SK-N-SH (cell line): ENCODE measurements around the gene SULT1C2. TPM values are rescaled to one million over a fixed set of nuclear protein-coding genes. Genes with fewer than 3 reads are reported as not detected.

Experiments
- CTCF ChIA-PET: fragments of 300-600, 350-600 bp; formaldehyde crosslinking; extraction: SDS; loops from one replicate; lab custom pipeline; 2021; lab: Yijun Ruan, JAX
- POLR2A ChIA-PET: fragments of 350-600 bp; sonication (Branson Sonifier 250); formaldehyde crosslinking; extraction: SDS; loops from one replicate; lab custom pipeline; 2020; ENCODE audit warnings: antibody characterized with exemption, inconsistent platforms; lab: Yijun Ruan, JAX
- DNase-seq: peaks from one replicate; pipeline ENCODE4 v3.0.0; 2012
- H2AFZ ChIP-seq: fragments of 200-600 bp; sonication (generic); 2 replicates; pipeline ENCODE4 v1.8.1; 2016; ENCODE audit warnings: antibody characterized with exemption, mild to moderate bottlenecking, low read depth
- H3F3A ChIP-seq: fragments of 200-600 bp; sonication (generic); replicated peaks from 2 replicates; pipeline ENCODE3; 2016; ENCODE audit warnings: antibody characterized with exemption, mild to moderate bottlenecking; ENCODE audit not compliant: insufficient read depth
- H3K27ac ChIP-seq, 2 experiments: fragments of 200-500 bp in 1 of 2; fragments of 200-600 bp in 1 of 2; sonication (Bioruptor generic) in 1 of 2; sonication (generic), shearing (Covaris generic) in 1 of 2; 2 replicates each; pipeline versions ENCODE4 v1.5.1 to v1.6.1; 2014 to 2016; ENCODE audit warnings: low read depth in 2 of 2, inconsistent platforms in 1 of 2, low read length in 1 of 2, mild to moderate bottlenecking in 1 of 2, mixed read lengths in 1 of 2
- H3K27me3 ChIP-seq: fragments of 200-600 bp; sonication (generic), shearing (Covaris generic); 2 replicates; pipeline ENCODE4 v1.6.1; 2016; ENCODE audit warnings: mixed run types; ENCODE audit not compliant: insufficient read depth
- H3K36me3 ChIP-seq, 2 experiments: fragments of 200-500 bp in 1 of 2; fragments of 200-600 bp in 1 of 2; sonication (Bioruptor generic) in 1 of 2; sonication (generic) in 1 of 2; replicated peaks in 1 of 2; 2 replicates each; pipeline versions ENCODE3 to v1.5.1; 2014 to 2016; ENCODE audit warnings: low read length in 1 of 2, mild to moderate bottlenecking in 1 of 2; ENCODE audit not compliant: insufficient read depth in 2 of 2, control insufficient read depth in 1 of 2
- H3K4me1 ChIP-seq, 2 experiments: fragments of 200-500 bp in 1 of 2; fragments of 200-600 bp in 1 of 2; sonication (Bioruptor generic) in 1 of 2; sonication (generic), shearing (Covaris generic) in 1 of 2; 2 replicates each; pipeline versions ENCODE4 v1.5.1 to v1.6.1; 2014 to 2016; ENCODE audit warnings: low read depth in 1 of 2, low read length in 1 of 2, mixed run types in 1 of 2; ENCODE audit not compliant: insufficient read depth in 2 of 2, control insufficient read depth in 1 of 2
- H3K4me2 ChIP-seq: fragments of 200-600 bp; sonication (generic), shearing (Covaris generic); 2 replicates; pipeline ENCODE4 v1.6.1; 2017; ENCODE audit warnings: mixed run types
- H3K4me3 ChIP-seq, 2 experiments: fragments of 200-500 bp in 1 of 2; fragments of 200-600 bp in 1 of 2; sonication (Bioruptor generic) in 1 of 2; sonication (generic), shearing (Covaris generic) in 1 of 2; 2 replicates each; pipeline versions ENCODE4 v1.5.1 to v1.8.1; 2014 to 2016; ENCODE audit warnings: low read depth in 2 of 2, inconsistent platforms in 1 of 2, low read length in 1 of 2, mild to moderate bottlenecking in 1 of 2, mixed read lengths in 1 of 2, moderate library complexity in 1 of 2
- H3K79me2 ChIP-seq: fragments of 200-600 bp; sonication (generic); 2 replicates; pipeline ENCODE4 v1.8.1; 2017; ENCODE audit warnings: mild to moderate bottlenecking; ENCODE audit not compliant: insufficient read depth
- H3K9ac ChIP-seq: fragments of 200-600 bp; sonication (generic); 2 replicates; pipeline ENCODE4 v1.6.1; 2017; ENCODE audit warnings: mixed run types
- H3K9me2 ChIP-seq: fragments of 200-600 bp; sonication (generic); 2 replicates; pipeline ENCODE4 v1.6.1; 2017; ENCODE audit warnings: mixed run types
- H3K9me3 ChIP-seq: fragments of 200-600 bp; sonication (generic); 2 replicates; pipeline ENCODE4 v1.6.1; 2017; ENCODE audit warnings: mixed run types, mild to moderate bottlenecking, moderate library complexity
- H4K20me1 ChIP-seq: fragments of 200-600 bp; sonication (generic); 2 replicates; pipeline ENCODE4 v1.6.1; 2017; ENCODE audit warnings: mild to moderate bottlenecking, mixed run types; ENCODE audit not compliant: insufficient read depth
- CHD2 ChIP-seq: fragments of 150-350 bp; IDR thresholded peaks from 2 replicates; pipeline ENCODE4 v1.6.1; 2018; ENCODE audit warnings: low read length; ENCODE audit not compliant: partially characterized antibody
- CTCF ChIP-seq: fragments of 200-600 bp; sonication (generic); IDR thresholded peaks from 2 replicates; pipeline ENCODE4 v1.6.1; 2017; ENCODE audit warnings: antibody characterized with exemption, mild to moderate bottlenecking, moderate library complexity
- ELF1 ChIP-seq: IDR thresholded peaks from 2 replicates; pipeline ENCODE4 v1.4.0; 2012
- EZH2phosphoT487 ChIP-seq: fragments of 200-600 bp; sonication (generic); IDR thresholded peaks from 2 replicates; pipeline ENCODE4 v1.6.1; 2017; ENCODE audit warnings: low read depth, mixed run types, mild to moderate bottlenecking, antibody characterized with exemption, moderate library complexity, borderline replicate concordance
- FOSL2 ChIP-seq: IDR thresholded peaks from 2 replicates; pipeline ENCODE4 v1.4.0; 2012; ENCODE audit warnings: low read depth, mild to moderate bottlenecking, moderate library complexity, borderline replicate concordance
- FOXJ3 ChIP-seq: sonication (generic); formaldehyde crosslinking; IDR thresholded peaks from 2 replicates; pipeline ENCODE4 v1.5.1; 2020; ENCODE audit warnings: mild to moderate bottlenecking, missing genetic modification reagents
- GABPA ChIP-seq: IDR thresholded peaks from 2 replicates; pipeline ENCODE4 v1.4.0; 2012; ENCODE audit warnings: low read depth, mild to moderate bottlenecking
- GATA2 ChIP-seq: sonication (generic); formaldehyde crosslinking; IDR thresholded peaks from 2 replicates; pipeline ENCODE4 v1.5.0; 2020; ENCODE audit warnings: mild to moderate bottlenecking, missing genetic modification reagents
- IRF3 ChIP-seq: fragments of 150-350 bp; IDR thresholded peaks from 2 replicates; pipeline ENCODE4 v1.6.1; 2016; ENCODE audit warnings: mild to moderate bottlenecking, low read depth, low read length
- JUND ChIP-seq: IDR thresholded peaks from 2 replicates; pipeline ENCODE4 v1.4.0; 2012
- MEF2A ChIP-seq: IDR thresholded peaks from 2 replicates; pipeline ENCODE4 v1.4.0; 2012; ENCODE audit warnings: low read depth, borderline replicate concordance
- NFIC ChIP-seq: IDR thresholded peaks from 2 replicates; pipeline ENCODE4 v1.4.0; 2012; ENCODE audit warnings: borderline replicate concordance
- PBX3 ChIP-seq: IDR thresholded peaks from 2 replicates; pipeline ENCODE4; 2012
- POLR2AphosphoS5 ChIP-seq: IDR thresholded peaks from 2 replicates; pipeline ENCODE4 v1.6.1; 2012; ENCODE audit warnings: low read depth, low read length
- RAD21 ChIP-seq: IDR thresholded peaks from 2 replicates; pipeline ENCODE4 v1.6.1; 2012; ENCODE audit warnings: mild to moderate bottlenecking, low read length
- RCOR1 ChIP-seq: fragments of 150-350 bp; IDR thresholded peaks from 2 replicates; pipeline ENCODE4 v1.6.1; 2017; ENCODE audit warnings: antibody characterized with exemption, low read length
- RFX5 ChIP-seq: IDR thresholded peaks from 2 replicates; pipeline ENCODE4 v1.6.1; 2012; ENCODE audit warnings: mild to moderate bottlenecking, improper control_type of control experiment, low read length
- SIN3A ChIP-seq: IDR thresholded peaks from 2 replicates; pipeline ENCODE4 v1.6.1; 2012; ENCODE audit warnings: low read depth, mild to moderate bottlenecking, low read length, moderate library complexity, borderline replicate concordance
- SMC3 ChIP-seq: IDR thresholded peaks from 2 replicates; pipeline ENCODE4 v1.6.1; 2012; ENCODE audit warnings: low read depth, low read length, improper control_type of control experiment
- TAF1 ChIP-seq: IDR thresholded peaks from 2 replicates; pipeline ENCODE4 v1.6.1; 2012; ENCODE audit warnings: low read depth, mild to moderate bottlenecking, low read length, moderate library complexity, borderline replicate concordance
- TCF12 ChIP-seq: IDR thresholded peaks from 2 replicates; pipeline ENCODE4 v1.4.0; 2012
- TEAD4 ChIP-seq: IDR thresholded peaks from 2 replicates; pipeline ENCODE4 v1.4.0; 2012; ENCODE audit warnings: mild to moderate bottlenecking, borderline replicate concordance; ENCODE audit not compliant: insufficient read depth
- YY1 ChIP-seq: IDR thresholded peaks from 2 replicates; pipeline ENCODE4 v1.4.0; 2012; ENCODE audit warnings: low read depth, mild to moderate bottlenecking
- WGBS: methylation state at CpG from one replicate; pipeline ENCODE4 v1.1.6; 2017; ENCODE audit warnings: low lambda C conversion rate; 5-methylcytosine and 5-hydroxymethylcytosine counted together
- polyA plus RNA-seq, 3 experiments: library from polyadenylated mRNA; depleted of rRNA; stranded (reverse); fragments of >200 nt; gene quantifications; 2 replicates each; pipeline ENCODE4 v1.2.3, GENCODE V29; 2012
- TF ChIP-seq, protein P1 (sequence below): fragments of 150-350 bp; IDR thresholded peaks from 2 replicates; pipeline ENCODE4 v1.6.1; 2017; ENCODE audit warnings: antibody characterized with exemption, low read length, low read depth, borderline replicate concordance

Gene SULT1C2
- polyA plus RNA-seq, 1 of the 3 experiments (the other 2 are of a cell fraction): not detected

- CTCF ChIA-PET: no interaction called here
- 27% methylated on average over 2 of the region's 2 CpGs for WGBS
- POLR2A ChIA-PET: no interaction called here
- Histone ChIP-seq H3F3A (no peaks in the 10 kb centered on the region), H3K79me2 (no peaks in the 10 kb centered on the region), H3K9ac (no peak overlapping the region), H2AFZ (no peak overlapping the region), H3K9me3 (no peaks in the 10 kb centered on the region), H3K4me2 (no peak overlapping the region), H3K27me3 (no peaks in the 10 kb centered on the region), H3K36me3 (no peaks in the 10 kb centered on the region), H3K4me3 (no peak overlapping the region), H3K27ac (no peak overlapping the region), H4K20me1 (no peaks in the 10 kb centered on the region), H3K4me1 (no peaks in the 10 kb centered on the region), H3K9me2 (no peaks in the 10 kb centered on the region)
- TF ChIP-seq RCOR1 (no peak), RAD21 (no peak), CHD2 (no peak), GABPA (no peak), NFIC (no peak), EZH2phosphoT487 (no peak), POLR2AphosphoS5 (no peak), TEAD4 (no peak), PBX3 (no peak), ELF1 (no peak), JUND (no peak), SMC3 (no peak)
- no peak for DNase-seq
Observed at GRCh38 chr2:108244667-108245414, 43.9 kb upstream of the SULT1C2 start.

- H3F3A ChIP-seq: no peaks in the 10 kb centered on the region
Observed at GRCh38 chr2:108253106-108253505, 35.6 kb upstream of the SULT1C2 start.

More at GRCh38 chr2:108253106-108253505, 35.6 kb upstream of the SULT1C2 start:
- Histone ChIP-seq H3K27ac (no peak overlapping the region), H3K9me3 (no peaks in the 10 kb centered on the region), H3K4me3 (no peak overlapping the region), H2AFZ (no peak overlapping the region), H3K9ac (no peak overlapping the region), H3K4me2 (no peak overlapping the region), H3K79me2 (no peaks in the 10 kb centered on the region), H4K20me1 (no peaks in the 10 kb centered on the region), H3K36me3 (no peaks in the 10 kb centered on the region), H3K4me1 (no peaks in the 10 kb centered on the region), H3K9me2 (no peaks in the 10 kb centered on the region), H3K27me3 (no peaks in the 10 kb centered on the region)
- POLR2A ChIA-PET: no interaction called here
- CTCF ChIA-PET: no interaction called here
- DNase-seq: no peak
- TF ChIP-seq GABPA (no peak), EZH2phosphoT487 (no peak), IRF3 (no peak), TCF12 (no peak), ELF1 (no peak), CTCF (no peak), RFX5 (no peak), FOXJ3 (CRISPR knock-in tag) (no peak), GATA2 (CRISPR knock-in tag) (no peak), YY1 (no peak), MEF2A (no peak), TAF1 (no peak), TEAD4 (no peak), SIN3A (no peak), FOSL2 (no peak), POLR2AphosphoS5 (no peak)
- TF ChIP-seq, protein P1, sequence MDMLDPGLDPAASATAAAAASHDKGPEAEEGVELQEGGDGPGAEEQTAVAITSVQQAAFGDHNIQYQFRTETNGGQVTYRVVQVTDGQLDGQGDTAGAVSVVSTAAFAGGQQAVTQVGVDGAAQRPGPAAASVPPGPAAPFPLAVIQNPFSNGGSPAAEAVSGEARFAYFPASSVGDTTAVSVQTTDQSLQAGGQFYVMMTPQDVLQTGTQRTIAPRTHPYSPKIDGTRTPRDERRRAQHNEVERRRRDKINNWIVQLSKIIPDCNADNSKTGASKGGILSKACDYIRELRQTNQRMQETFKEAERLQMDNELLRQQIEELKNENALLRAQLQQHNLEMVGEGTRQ: no peak
- WGBS: 25% methylated on average over 1 of the region's 1 CpG
